Immature natural killer cell (primary cell): ENCODE measurements around the gene EYA2. TPM values are rescaled to one million over a fixed set of nuclear protein-coding genes. Genes with fewer than 3 reads are reported as not detected.

Experiments used
- DNase-seq, 3 donors: peaks; one replicate each; pipeline ENCODE4 v3.0.0; 2022; ENCODE audit warnings: mixed read lengths in 1 of 3
- H3K27ac Mint-ChIP-seq, 6 donors: one replicate each; pipeline ENCODE4 v1.8.0; 2020; ENCODE audit warnings: mixed read lengths in 6 of 6, mild to moderate bottlenecking in 5 of 6, inconsistent platforms in 4 of 6, moderate library complexity in 3 of 6
- H3K27me3 Mint-ChIP-seq, 3 donors: one replicate each; pipeline ENCODE4 v1.8.0; 2020 to 2021; ENCODE audit warnings: low read depth in 3 of 3, mild to moderate bottlenecking in 3 of 3, mixed read lengths in 3 of 3, moderate library complexity in 3 of 3, inconsistent platforms in 1 of 3
- H3K36me3 Mint-ChIP-seq, 3 donors: one replicate each; pipeline ENCODE4 v1.8.0; 2020; ENCODE audit warnings: mixed read lengths in 3 of 3, inconsistent platforms in 2 of 3, mild to moderate bottlenecking in 2 of 3
- H3K4me1 Mint-ChIP-seq, 2 donors: one replicate each; pipeline ENCODE4 v1.8.0; 2020; ENCODE audit warnings: inconsistent platforms in 2 of 2, mild to moderate bottlenecking in 2 of 2, mixed read lengths in 2 of 2, moderate library complexity in 1 of 2
- H3K4me3 Mint-ChIP-seq, 5 donors: one replicate each; pipeline ENCODE4 v1.8.0; 2020; ENCODE audit warnings: mild to moderate bottlenecking in 5 of 5, mixed read lengths in 5 of 5, inconsistent platforms in 3 of 5, moderate library complexity in 3 of 5
- H3K9me3 Mint-ChIP-seq, 6 donors: one replicate each; pipeline ENCODE4 v1.8.0; 2020; ENCODE audit warnings: mild to moderate bottlenecking in 6 of 6, mixed read lengths in 6 of 6, inconsistent platforms in 4 of 6, moderate library complexity in 3 of 6
- polyA plus RNA-seq, 3 donors: library from polyadenylated mRNA; unstranded; fragments of 300-500 nt; fragmentation: Illumina TruSeq; gene quantifications; one replicate each; pipeline ENCODE4 v1.2.3, GENCODE V29; 2021

The EYA2 gene
- polyA plus RNA-seq, 3 donors from 2014 or later: not detected

DNA sequence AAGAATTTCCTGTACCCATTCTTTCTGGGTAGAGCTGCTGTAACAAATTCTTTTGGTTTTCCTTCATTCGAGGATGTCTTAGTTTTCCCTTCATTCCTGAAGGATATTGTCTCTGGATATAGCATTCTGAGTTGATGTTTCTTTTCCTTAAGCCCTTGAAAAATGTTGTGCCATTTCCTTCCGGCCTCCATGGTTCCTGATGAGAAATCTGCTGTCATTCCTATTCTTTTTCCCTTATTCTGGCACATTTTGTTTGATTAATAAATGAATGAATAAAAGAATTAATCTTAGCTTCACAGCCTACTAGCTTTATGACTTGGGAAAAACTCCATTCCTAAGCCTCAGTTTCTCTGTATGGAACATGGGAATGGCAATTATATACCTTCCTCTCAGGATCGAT lies 173.1 kb downstream of the EYA2 start:
- Mint-ChIP-seq H3K27ac (no peak overlapping the region), H3K36me3 (no peaks in the 10 kb centered on the region), H3K9me3 (peaks cover 0 to 11% (median 7%) of the 10 kb centered on the region in 6 donors), H3K27me3 (peaks cover 2 to 5% (median 4%) of the 10 kb centered on the region in 3 donors), H3K4me3 (no peak overlapping the region), H3K4me1 (no peaks in the 10 kb centered on the region)
- DNase-seq: no peak

DNA sequence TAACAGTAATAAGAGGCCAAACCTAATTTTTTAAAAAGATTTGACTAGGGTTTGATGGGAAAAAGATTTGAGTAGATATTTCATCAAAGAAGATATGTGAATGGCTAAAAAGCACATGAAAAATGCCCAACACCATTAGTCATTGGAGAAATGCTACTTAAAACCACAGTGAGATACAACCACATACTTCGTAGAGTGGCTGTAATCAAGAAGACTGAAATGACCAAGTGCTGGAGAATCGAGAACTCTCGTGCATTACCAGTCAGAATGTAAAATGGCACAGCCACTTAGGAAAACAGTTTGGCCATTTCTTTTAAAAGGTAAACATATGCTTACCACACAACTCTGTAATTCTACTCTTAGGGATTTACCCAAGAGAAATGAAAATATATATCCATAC lies 175.5 kb downstream of the EYA2 start:
- Mint-ChIP-seq H3K36me3 (no peaks in the 10 kb centered on the region), H3K27ac (no peak overlapping the region), H3K27me3 (peaks cover 0 to 8% (median 0%) of the 10 kb centered on the region in 3 donors), H3K9me3 (peaks cover 0 to 11% (median 6%) of the 10 kb centered on the region in 6 donors), H3K4me1 (no peaks in the 10 kb centered on the region), H3K4me3 (no peak overlapping the region)
- DNase-seq: no peak

DNA sequence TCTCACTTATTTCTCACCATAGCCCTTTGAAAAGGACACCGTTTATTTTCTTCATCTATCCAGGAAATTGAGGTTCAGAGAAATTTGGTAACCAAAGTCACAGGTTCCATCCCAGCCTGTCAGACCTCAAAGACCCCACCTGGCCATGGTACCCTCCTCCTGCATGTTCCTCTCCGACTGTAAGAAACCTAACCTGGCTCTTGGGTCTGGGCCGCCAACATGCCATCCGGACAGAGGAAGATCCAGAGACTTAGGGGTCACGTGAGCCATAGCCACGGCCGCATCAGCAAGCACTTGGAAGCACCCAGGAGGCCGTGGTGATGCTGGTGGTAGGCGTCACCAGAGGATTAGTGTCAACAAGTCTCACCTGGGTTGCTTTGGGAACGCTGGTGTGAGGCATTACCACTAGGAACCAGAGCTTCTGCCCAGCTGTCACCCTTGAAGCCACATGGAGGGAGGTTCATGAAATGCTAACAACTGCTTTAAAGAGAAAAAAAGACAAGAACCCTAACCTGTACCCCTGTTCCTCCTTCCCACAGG lies 177.1 kb downstream of the EYA2 start:
- no peak overlapping the region for H3K27ac Mint-ChIP-seq

DNA sequence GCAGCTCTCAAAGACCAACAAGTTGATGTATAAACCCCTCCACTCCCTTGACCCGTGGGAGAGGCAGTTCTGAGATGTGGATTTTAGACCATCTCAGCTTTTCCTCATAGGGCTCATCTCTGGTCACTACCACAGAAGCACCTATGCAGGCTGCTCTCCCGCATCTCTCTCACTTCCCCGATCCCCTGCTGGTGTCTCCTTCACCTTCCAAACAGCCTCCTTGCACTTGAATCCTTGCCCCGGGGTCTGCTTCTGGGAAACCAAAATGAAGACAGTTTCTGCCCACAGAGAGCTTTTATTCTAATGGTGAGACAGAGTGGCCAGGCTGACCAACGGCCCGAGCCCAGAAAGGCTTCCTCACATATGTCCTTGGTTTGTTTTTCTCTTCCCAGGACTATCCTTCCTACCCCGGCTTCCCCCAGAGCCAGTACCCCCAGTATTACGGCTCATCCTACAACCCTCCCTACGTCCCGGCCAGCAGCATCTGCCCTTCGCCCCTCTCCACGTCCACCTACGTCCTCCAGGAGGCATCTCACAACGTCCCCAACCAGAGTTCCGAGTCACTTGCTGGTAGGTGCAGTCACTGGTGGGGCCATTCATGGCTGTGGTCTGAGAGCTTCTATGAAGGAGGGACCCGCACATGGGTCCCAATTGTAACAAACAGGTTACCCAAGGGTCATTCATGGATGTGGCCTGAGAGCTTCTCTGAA lies 179.3 kb downstream of the EYA2 start:
- Mint-ChIP-seq H3K36me3 (no peaks in the 10 kb centered on the region), H3K27ac (no peak overlapping the region), H3K4me1 (no peaks in the 10 kb centered on the region), H3K9me3 (peaks cover 0 to 5% (median 1%) of the 10 kb centered on the region in 6 donors), H3K4me3 (no peak overlapping the region), H3K27me3 (peaks cover 2 to 8% (median 3%) of the 10 kb centered on the region in 3 donors)
- no peak for DNase-seq

More for the DNA sequence above, 177.1 kb downstream of the EYA2 start:
- H3K27me3 Mint-ChIP-seq: peaks cover 0 to 3% (median 2%) of the 10 kb centered on the region in 3 donors
- peaks cover 0 to 12% (median 6%) of the 10 kb centered on the region in 6 donors for H3K9me3 Mint-ChIP-seq
- DNase-seq: no peak
- H3K4me1 Mint-ChIP-seq: no peaks in the 10 kb centered on the region
- H3K36me3 Mint-ChIP-seq: no peaks in the 10 kb centered on the region
- no peak overlapping the region for H3K4me3 Mint-ChIP-seq

DNA sequence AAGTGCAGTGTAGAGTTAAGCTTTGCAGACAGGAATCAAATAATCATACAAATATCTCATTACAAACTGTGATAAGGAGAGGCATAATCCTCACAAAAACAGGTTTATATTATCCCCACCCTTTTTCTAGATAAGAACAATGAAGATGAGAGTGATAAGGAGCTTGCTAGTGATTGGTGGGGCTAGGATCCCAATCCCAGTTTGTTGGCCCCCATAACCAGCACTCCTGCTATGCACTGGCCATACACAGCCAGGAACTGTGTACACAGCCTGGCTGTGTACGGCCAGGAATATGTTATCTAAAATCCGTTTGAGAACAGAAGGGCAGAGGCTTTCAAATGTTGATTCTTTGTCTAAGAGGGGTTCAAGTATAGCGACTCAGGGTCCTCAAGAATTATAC lies 180.6 kb downstream of the EYA2 start:
- no peaks in the 10 kb centered on the region for H3K36me3 Mint-ChIP-seq
- H3K27ac Mint-ChIP-seq: no peak overlapping the region
- no peak for DNase-seq
- no peaks in the 10 kb centered on the region for H3K4me1 Mint-ChIP-seq
- peaks cover 2 to 8% (median 3%) of the 10 kb centered on the region in 3 donors for H3K27me3 Mint-ChIP-seq
- H3K4me3 Mint-ChIP-seq: no peak overlapping the region
- peaks cover 0 to 5% (median 1%) of the 10 kb centered on the region in 6 donors for H3K9me3 Mint-ChIP-seq

DNA sequence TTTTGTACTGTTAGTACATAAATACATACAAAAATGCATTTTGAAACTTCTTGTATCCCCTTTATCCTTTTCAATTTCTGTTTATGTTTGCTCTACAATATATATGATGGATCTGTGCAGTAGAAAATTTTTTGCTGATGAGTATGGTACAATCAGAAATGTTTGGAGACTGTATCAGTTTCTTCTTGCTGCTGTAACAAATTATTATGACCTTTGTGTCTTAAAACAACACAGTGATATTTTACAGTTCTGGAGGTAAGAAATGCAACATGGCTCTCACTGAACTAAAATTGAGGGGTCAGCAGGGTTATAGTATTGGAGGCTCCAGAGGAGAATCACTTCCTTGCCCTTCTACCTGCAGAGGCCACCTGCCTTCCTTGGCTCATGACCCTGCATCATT lies 184.4 kb downstream of the EYA2 start:
- no peak overlapping the region for H3K4me3 Mint-ChIP-seq
- DNase-seq: no peak
- peaks cover 0 to 5% (median under 1%) of the 10 kb centered on the region in 6 donors for H3K9me3 Mint-ChIP-seq
- H3K4me1 Mint-ChIP-seq: no peaks in the 10 kb centered on the region
- H3K36me3 Mint-ChIP-seq: no peaks in the 10 kb centered on the region
- no peak overlapping the region for H3K27ac Mint-ChIP-seq
- peaks cover 2 to 15% (median 7%) of the 10 kb centered on the region in 3 donors for H3K27me3 Mint-ChIP-seq

DNA sequence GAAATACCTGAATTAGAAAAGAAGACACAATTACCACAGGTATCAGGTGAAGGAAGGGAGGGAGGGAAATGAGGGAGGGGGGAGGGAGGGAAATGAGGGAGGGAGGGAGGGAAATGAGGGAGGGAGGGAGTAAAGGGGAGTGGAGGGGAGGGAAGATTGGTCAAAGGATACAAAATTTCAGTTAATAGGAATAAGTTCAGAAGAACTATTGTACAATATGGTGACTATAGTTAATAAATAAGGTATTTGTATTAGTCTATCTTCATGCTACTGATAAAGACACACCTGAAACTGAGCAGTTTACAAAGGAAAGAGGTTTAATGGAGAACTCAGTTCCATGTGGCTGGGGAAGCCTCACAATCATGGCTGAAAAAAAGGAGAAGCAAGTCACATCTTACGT lies 185.7 kb downstream of the EYA2 start:
- no peak overlapping the region for H3K27ac Mint-ChIP-seq
- H3K36me3 Mint-ChIP-seq: no peaks in the 10 kb centered on the region
- no peak overlapping the region for H3K4me3 Mint-ChIP-seq
- H3K9me3 Mint-ChIP-seq: peaks cover 0 to 5% (median 0%) of the 10 kb centered on the region in 6 donors
- H3K4me1 Mint-ChIP-seq: no peaks in the 10 kb centered on the region
- no peak for DNase-seq
- peaks cover 5 to 12% (median 7%) of the 10 kb centered on the region in 3 donors for H3K27me3 Mint-ChIP-seq

DNA sequence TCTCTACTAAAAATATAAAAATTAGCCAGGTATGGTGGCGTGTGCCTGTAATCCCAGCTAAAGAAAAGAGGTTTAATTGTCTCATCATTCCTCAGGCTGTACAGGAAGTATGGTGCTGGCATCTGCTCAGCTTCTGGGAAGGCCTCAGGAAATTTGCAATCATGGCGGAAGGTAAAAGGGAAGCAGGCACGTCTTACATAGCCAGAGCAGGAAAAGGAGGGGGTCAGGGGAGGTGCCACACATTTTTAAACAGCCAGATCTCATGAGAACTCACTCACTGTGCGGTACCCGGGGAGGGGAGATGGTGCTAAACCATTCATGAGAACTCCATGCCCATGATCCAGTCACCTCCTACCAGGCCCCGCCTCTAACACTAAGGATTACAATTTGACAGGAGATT lies 191.7 kb downstream of the EYA2 start:
- H3K4me1 Mint-ChIP-seq: no peaks in the 10 kb centered on the region
- no peak for DNase-seq
- H3K27me3 Mint-ChIP-seq: peaks cover 4 to 11% (median 4%) of the 10 kb centered on the region in 3 donors
- no peaks in the 10 kb centered on the region for H3K36me3 Mint-ChIP-seq
- no peaks in the 10 kb centered on the region for H3K9me3 Mint-ChIP-seq
- H3K4me3 Mint-ChIP-seq: no peak overlapping the region
- H3K27ac Mint-ChIP-seq: no peak overlapping the region

DNA sequence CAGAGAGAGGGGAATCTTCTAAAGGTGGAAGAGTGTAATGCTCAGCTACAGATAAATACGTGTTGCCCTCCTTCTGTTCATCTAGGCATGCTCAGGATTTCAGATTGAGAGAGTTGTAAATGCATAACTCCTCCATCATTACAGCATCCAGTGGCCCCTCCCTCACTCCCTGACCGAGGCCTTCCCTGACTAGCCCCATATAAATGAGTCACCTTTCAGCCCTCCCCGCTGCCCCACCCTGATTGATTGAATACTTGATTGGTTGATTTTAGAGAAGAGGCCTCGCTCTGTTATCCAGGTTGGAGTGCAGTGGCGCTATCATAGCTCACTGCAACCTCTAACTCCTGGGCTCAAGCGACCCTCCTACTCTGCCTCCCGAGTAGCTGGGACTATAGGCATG lies 193.7 kb downstream of the EYA2 start:
- H3K9me3 Mint-ChIP-seq: no peaks in the 10 kb centered on the region
- no peaks in the 10 kb centered on the region for H3K36me3 Mint-ChIP-seq
- H3K27me3 Mint-ChIP-seq: peaks cover 0 to 8% (median 5%) of the 10 kb centered on the region in 3 donors
- no peaks in the 10 kb centered on the region for H3K4me1 Mint-ChIP-seq
- no peak overlapping the region for H3K4me3 Mint-ChIP-seq
- DNase-seq: no peak
- H3K27ac Mint-ChIP-seq: no peak overlapping the region

DNA sequence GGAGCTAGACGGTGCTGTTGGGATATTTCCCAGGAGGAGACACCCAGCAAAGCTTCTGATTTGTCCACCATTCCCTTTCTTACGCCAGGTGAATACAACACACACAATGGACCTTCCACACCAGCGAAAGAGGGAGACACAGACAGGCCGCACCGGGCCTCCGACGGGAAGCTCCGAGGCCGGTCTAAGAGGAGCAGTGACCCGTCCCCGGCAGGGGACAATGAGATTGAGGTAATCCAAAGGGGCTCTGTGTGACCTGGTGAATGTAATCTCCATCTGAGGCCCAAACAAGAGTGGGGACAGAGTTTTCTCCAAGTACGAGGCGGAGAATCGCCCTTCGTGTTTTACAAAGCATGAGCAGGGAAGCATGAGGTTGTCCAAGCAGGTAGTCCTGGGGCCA lies 194.5 kb downstream of the EYA2 start:
- Mint-ChIP-seq H3K4me1 (no peaks in the 10 kb centered on the region), H3K27ac (no peak overlapping the region), H3K36me3 (no peaks in the 10 kb centered on the region), H3K9me3 (no peaks in the 10 kb centered on the region), H3K4me3 (no peak overlapping the region), H3K27me3 (peaks cover 0 to 10% (median 8%) of the 10 kb centered on the region in 3 donors)
- no peak for DNase-seq

DNA sequence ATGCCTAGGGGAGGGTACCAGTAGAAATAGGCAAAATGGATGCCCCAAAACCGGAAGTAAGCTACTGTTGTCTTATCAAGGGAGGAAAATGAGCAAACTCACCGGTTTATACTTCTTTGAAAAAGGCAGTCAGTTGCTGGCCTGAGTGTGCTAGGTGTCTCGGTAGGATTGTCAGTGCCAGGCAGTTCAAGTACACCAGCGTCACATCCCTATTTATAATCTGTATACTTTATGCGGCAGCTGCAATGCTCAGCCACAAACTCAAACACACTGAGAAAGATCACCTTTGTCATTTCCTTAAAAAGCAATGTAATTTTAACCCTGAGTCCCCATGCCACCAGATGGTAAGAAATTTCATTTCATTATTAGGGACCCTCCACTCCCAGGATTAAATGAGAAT lies 196.2 kb downstream of the EYA2 start:
- Mint-ChIP-seq H3K4me1 (no peaks in the 10 kb centered on the region), H3K9me3 (peaks cover 0 to 4% (median 0%) of the 10 kb centered on the region in 6 donors), H3K27me3 (peaks cover 0 to 10% (median 5%) of the 10 kb centered on the region in 3 donors), H3K36me3 (no peaks in the 10 kb centered on the region), H3K4me3 (no peak overlapping the region), H3K27ac (no peak overlapping the region)
- DNase-seq: no peak

DNA sequence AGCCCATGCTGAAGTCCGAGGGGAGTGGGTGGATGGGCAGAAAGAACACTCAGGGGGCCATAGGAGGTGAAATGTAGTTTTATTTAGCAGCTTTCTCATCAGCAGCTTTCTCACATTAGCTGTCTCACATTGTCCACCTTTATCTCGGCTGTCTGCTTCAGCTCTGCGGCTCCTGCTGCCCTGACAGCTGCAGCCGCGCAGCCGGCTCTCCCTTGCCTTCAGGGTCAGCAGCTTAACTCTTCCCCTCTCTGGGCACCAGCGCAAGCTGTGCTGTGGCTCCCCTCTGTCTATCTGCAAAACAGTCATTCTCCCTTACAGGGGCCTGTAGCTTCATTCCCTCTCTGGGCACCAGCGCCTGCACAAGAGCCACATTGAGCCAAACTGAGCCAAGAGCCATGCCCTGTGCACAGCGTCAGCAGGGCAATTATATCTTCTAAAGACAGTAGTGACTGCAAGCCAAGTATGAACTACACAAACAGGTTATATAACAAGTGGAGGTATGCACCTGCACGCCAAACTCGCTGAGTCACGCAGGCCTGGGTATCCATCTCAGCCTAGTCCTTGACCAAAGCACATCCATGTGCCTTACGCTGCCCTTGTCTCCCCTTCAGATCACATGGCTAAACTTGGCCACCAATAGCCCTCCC lies 198.8 kb downstream of the EYA2 start:
- H3K4me1 Mint-ChIP-seq: no peaks in the 10 kb centered on the region
- H3K36me3 Mint-ChIP-seq: no peaks in the 10 kb centered on the region
- H3K27ac Mint-ChIP-seq: no peak overlapping the region
- DNase-seq: no peak
- no peak overlapping the region for H3K4me3 Mint-ChIP-seq
- H3K27me3 Mint-ChIP-seq: peaks cover 0 to 10% (median 5%) of the 10 kb centered on the region in 3 donors
- peaks cover 0 to 4% (median 0%) of the 10 kb centered on the region in 6 donors for H3K9me3 Mint-ChIP-seq

DNA sequence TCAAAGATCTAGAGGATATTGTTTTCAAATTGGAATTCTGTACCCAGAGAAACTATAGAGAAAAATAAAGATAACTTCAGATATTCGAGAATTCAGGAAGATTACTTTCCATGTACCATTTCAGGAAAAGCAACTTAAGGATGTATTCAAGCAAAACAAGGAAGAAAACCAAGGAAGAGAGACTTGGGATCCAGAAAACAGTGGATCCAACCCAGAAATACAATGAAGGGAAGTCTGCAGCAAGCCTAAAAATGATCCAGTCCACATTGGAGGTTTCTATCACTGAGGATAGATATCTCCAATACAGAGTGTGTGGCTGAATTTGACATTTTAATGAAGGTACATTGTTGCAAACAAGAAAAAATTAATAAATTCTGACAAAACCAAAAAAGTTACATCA lies 201.0 kb downstream of the EYA2 start:
- no peak overlapping the region for H3K4me3 Mint-ChIP-seq
- peaks cover 0 to 6% (median 4%) of the 10 kb centered on the region in 3 donors for H3K27me3 Mint-ChIP-seq
- no peaks in the 10 kb centered on the region for H3K36me3 Mint-ChIP-seq
- H3K9me3 Mint-ChIP-seq: peaks cover 0 to 4% (median 0%) of the 10 kb centered on the region in 6 donors
- DNase-seq: no peak
- no peak overlapping the region for H3K27ac Mint-ChIP-seq
- no peaks in the 10 kb centered on the region for H3K4me1 Mint-ChIP-seq
